ENCODE data around the gene MEF2C. TPM values are rescaled to one million over a fixed set of nuclear protein-coding genes. Genes with fewer than 3 reads are reported as not detected.

MEF2C gene
- total RNA-seq, 4 donors from 2014 or later: 45.6 to 92.0 (median 54.4) TPM

DNA sequence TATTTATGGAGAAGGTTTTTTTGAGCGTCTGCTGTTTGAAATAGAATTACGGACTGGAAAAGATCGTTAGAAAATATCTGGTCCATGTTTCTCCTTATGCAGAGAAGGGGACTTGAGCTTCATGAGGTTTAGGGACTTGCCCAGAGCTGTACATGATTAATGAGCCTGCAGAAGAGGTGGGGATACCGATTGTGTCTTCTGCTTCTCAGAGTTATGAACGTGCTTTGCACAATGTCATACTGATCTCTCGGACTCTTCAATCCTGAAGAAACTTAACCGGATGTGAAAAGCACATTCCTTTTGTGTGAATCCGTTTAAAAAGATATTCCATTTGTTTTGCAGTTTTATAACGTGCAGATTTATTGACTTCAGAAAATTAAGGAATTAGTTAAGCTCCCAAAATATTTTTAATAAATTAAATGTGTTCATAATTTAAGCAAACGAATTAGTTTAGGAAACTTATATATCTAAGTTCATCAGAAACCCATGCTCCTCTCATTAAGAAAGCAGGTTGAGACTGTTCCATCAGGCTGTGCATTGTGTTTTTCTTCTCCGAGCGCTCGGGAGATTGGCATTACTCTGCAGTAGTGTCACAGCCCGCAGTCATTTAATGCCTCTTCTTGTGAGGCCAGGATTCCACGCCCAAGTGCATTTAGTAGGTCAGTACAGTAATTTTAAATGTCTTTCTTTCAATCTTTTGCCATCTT lies 40.8 kb upstream of the MEF2C start:
- TF ChIP-seq, protein P1, sequence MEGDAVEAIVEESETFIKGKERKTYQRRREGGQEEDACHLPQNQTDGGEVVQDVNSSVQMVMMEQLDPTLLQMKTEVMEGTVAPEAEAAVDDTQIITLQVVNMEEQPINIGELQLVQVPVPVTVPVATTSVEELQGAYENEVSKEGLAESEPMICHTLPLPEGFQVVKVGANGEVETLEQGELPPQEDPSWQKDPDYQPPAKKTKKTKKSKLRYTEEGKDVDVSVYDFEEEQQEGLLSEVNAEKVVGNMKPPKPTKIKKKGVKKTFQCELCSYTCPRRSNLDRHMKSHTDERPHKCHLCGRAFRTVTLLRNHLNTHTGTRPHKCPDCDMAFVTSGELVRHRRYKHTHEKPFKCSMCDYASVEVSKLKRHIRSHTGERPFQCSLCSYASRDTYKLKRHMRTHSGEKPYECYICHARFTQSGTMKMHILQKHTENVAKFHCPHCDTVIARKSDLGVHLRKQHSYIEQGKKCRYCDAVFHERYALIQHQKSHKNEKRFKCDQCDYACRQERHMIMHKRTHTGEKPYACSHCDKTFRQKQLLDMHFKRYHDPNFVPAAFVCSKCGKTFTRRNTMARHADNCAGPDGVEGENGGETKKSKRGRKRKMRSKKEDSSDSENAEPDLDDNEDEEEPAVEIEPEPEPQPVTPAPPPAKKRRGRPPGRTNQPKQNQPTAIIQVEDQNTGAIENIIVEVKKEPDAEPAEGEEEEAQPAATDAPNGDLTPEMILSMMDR (IDR thresholded peaks at IDR 0.05; ENCODE audit: low read depth): no peak

DNA sequence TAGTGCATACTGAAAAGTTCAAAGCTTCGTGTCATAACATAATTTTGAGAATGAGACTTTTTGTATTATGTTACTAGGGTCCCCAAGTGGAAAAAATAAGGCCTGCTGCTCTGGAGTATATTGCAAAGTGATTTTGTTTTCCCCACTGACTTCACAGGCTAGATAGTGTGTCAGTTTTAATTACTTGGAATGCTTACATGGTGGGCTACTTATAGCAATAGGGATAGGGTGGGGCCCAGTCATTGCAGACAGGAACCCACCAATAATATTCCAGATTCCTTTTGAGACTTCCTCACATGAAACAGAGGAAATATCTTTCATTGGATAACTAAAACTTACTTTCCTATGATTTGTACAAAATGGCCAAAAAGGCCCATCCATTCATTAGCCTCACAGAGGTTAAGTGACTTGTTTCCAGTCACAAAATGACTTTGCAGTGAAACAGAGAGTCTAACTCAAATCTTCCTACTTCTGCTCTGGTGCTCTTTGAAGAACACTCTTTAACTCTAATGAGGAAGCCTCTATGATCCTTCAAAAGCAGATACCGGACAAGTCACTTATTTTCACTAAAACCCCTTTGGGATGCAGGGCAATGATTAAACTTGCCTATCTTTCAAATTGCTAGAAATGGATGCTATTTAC lies 16.2 kb upstream of the MEF2C start:
- TF ChIP-seq, protein P1 (IDR thresholded peaks at IDR 0.05; ENCODE audit: low read depth): no peak

DNA sequence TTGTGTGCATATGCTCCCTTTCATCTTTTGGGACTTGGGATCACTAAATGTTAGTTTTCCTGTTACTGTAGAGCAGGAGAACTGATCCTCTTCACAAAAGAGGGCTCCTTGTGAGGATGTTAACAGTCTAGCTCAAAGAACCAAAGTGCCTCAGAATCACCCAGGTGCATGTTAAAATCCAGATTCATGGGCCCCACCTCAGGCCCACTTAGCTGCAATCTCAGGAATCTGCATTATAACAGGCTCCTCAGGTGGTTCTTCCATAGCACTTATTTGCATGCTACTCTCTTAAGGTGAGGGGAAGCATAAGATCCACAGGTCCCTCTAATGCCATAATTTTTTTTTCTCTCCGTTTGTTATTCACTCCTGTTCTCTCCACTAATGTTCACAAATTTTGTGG lies 14.8 kb upstream of the MEF2C start:
- TF ChIP-seq, protein P1 (IDR thresholded peaks at IDR 0.05; ENCODE audit: low read depth): no peak

DNA sequence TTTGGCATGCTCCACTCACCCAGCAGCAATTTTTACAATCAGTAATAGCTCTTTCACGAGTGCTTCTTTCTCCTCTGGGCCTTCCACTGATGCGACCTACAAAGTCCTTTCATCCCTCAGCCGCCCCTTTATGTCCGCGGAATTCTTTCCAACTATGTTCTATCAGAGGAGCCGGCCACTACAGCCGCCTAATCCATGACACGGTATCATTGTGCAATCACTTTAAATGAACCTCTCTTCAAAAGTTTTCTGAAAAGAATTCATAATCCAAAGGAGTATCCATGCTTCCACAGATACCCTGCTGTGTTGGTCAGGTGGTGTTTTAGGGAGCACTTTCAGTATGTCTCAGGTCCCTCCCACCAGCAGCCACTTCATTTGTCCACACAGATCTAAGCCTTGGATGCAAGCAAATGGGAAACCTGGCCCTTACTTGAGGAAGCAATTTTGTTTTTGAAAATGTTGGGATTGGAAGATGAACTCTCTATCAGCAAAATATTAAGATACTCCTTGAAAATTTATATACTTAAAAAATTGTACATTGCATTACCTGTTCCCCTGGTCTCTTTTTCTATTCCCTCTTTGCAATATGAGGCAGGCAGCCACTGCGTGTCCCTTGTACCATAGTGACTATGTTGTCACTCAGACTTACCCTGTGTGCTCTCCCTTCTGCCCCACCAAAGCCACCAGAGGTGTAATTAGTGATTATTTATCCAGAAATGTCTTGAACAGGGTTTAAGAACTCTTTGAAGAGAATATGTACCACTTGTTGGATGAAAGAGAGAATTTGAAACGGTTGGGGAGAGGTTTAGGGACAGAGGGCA lies 12.9 kb upstream of the MEF2C start:
- TF ChIP-seq, protein P1 (IDR thresholded peaks at IDR 0.05; ENCODE audit: low read depth): no peak

DNA sequence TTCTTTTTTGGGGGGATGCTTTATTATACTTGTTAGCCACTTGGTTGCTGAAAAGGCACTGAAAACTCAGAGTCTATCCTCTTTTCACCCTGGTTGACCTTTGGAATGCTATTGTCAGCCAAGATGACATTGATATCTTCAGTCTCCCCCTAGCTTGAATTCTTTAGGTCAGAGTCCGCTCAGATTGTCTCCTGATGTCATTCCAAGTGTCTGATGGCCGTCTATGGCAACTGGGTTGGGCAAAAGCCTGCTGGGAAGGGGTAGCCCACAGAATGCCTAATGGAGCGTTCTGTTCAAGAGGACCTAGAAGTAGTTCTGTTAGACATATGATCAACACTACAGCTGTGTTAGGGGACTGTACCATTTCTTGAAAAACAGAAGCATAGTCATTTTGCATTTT lies 9.7 kb upstream of the MEF2C start:
- TF ChIP-seq, protein P1 (IDR thresholded peaks at IDR 0.05; ENCODE audit: low read depth): no peak

DNA sequence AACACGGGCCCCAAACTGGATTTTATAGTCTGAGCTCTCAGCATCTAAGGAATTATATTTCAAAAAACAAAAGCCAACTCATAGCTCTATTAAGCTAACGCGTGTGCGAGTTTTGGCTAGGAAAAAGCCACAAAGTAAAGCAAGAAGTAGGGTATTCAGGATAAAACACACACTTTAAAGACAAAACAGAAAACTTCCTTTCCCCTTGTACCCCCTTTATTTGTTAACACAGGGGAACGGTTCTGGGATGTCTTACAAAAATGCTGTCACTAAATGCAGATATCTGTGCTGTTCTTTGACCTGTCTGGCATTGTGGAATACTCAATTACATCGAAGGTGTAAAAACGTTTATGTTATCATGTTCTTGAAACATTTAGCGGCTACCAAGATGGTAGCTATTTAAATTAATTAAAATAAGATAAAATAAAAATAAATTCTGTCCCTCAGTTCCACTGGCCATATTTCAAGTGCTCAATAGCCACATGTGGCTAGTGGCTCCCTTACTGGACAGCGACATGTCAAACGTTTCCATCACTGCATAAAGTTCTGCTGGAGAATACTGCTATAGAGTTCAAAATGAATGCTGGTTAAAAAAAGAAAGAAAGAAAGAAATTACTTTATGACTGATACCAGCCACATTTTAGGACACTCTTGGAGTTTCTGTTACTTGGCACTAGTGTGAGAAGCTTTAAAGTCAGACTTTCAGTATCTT lies 7.2 kb upstream of the MEF2C start:
- TF ChIP-seq, protein P1 (IDR thresholded peaks at IDR 0.05; ENCODE audit: low read depth): no peak

Measured in subcutaneous adipose tissue (tissue), 4 donors.